Measurements from ENCODE around the gene RAB11FIP5.
"Not testable (repeated sequence)": the region's sequence is repeated elsewhere in the genome, so short reads cannot be mapped to it uniquely, and the experiment has no call there.

RAB11FIP5 gene, protein sequence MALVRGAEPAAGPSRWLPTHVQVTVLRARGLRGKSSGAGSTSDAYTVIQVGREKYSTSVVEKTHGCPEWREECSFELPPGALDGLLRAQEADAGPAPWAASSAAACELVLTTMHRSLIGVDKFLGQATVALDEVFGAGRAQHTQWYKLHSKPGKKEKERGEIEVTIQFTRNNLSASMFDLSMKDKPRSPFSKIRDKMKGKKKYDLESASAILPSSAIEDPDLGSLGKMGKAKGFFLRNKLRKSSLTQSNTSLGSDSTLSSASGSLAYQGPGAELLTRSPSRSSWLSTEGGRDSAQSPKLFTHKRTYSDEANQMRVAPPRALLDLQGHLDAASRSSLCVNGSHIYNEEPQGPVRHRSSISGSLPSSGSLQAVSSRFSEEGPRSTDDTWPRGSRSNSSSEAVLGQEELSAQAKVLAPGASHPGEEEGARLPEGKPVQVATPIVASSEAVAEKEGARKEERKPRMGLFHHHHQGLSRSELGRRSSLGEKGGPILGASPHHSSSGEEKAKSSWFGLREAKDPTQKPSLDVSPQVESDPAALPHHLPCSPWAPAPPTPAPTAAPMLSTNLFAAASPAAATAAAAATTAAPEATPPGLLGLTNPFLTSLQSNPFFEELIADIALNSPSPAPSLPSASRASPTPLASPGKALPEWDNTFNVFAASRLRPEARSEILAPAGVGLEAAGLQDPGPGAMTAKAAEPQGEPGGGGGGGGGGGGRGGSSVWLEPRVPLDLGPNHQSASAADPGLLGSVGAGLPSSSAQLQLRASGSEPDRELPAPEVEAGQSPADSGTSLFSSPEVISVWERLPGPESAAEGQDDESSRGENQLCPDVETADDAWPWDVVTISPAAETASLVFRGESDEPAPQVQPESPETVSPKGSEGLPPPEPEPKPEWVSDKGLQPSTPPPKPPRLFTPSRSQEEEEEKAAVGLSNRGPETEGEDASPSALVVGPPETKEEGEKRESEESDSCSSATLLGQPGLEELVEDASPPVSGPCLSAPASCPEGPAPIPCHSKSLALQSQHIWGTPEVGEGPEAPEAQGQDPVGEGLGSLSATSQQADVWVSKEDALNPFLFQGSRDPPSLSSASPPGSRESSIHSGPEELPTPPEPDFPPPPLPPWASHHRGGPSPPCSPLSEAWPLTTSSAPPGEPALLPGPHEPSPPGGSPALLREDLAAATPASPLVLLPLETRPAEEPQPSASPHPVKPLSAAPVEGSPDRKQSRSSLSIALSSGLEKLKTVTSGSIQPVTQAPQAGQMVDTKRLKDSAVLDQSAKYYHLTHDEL (N-terminal part only)

DNA sequence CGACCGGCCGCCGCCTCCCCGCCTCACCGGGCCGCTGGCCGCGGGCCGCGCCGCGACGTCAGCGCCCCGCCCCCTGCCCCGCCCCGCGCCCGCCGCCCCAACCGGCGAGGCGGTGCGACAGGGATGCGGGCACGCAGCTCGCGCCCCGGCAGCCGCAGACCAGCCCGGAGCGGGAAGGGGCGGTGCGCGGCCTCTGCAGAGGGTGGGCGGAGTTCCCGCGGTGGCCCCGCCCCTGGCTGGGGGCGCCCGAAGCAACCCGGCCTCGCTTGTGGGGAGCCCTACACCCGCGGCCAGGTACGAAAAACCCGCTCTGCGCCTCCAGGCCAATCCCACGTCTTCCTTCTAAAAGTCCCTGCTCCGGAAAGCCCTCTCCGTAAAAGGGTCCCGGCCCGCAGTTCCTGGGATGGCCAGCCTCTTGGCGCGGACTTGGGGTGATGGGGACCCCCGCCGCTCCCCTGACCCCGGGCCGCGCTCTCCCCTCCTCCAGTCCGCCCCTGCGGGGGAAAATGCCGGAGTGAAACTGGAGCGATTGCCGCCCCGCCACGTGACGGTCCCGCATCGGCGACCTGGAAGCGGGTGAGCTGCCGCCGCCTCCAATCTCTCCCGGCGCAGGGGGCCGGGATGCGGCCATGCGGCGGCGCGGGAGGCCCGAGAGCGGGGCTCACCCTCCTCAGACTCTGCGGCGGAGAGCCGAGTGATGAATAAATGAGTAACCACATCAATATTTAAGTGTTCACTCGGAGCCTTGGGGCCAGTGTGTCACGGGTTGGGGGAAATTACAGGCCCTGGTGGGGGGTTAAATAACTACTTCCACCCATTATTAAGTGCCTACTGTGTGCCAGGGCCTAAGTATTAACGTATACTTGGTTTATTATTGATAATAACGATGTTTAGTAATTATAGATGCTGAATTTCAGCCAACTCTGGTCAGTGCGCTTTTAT is at the start of gene RAB11FIP5:
TSS of gene RAB11FIP5 (minus strand) at position 36 of the 942 bp plus-strand sequence. CDS start 171 bp downstream, outside the sequence.
- peak; percentile 81 for DNase-seq (ENCODE audit: low spot score)

DNA sequence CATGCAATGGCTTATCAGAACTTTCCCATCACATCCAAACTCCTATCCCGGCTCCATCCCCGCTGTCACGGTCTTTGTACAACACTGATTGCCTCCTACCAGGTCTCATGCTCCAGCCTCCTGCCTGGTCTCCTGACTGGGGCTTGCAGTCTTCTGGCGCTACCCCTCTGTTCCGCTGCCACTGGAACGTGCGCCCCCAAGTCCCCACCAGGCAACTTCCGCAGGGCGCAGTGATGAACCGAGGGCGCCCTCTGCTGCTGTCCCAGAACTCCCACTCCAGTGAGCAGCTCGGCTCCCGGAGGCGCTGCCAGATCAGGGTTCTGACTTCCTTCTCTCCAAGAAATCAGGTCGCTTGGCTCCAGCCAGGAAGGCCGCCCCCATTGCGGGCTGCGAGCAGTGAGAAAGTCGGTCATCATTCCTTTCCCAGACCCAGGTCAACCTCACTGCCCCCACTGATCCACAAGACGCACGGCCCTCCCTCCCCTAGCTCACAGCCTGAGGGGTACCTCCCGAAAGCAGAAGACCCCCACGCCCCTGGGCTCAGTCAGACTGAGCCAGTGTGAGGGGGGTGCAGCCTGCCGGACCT is 43.9 kb upstream of the RAB11FIP5 start:
- peak; percentile 23 for DNase-seq (ENCODE audit: low spot score)

DNA sequence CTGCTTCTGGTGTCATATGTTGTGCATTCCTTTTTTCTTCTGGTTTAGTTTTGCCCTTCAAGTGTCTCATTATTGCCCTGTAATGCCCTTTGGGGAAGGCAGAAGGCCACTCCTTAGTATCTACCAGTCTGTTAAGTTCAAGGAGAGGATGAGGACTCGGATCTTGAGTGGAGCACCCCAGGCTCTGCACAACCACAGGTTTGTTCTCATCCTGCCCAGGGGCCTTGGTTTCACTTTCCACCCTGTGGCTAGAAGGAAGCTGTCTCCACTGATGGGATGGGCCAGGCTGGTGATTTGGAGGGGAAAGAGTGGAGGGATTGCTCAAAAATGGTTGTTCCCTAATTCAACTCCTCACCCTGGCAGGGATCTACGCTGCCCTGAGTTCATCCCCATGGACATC is 30.2 kb upstream of the RAB11FIP5 start:
- DNase-seq (ENCODE audit: low spot score) = no peak

DNA sequence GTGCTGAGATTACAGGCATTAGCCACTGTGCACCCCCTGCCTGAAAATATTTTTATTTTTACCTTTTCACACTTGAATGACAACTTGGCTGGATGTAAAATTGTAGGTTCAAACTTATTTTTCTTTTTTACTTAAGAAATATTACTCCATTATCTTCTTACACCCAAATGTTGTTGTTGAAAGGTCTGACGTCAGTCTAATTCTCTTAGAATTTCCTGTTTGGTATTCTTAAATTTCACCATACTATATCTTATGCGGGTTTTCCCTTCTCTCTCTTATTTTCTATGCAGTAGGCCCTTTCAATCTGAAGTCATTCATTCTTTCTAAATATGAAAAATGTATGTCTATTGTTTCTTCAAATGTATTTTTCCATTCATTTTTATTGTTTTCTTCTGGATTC is 29.1 kb upstream of the RAB11FIP5 start:
- no peak for DNase-seq (ENCODE audit: low spot score)

DNA sequence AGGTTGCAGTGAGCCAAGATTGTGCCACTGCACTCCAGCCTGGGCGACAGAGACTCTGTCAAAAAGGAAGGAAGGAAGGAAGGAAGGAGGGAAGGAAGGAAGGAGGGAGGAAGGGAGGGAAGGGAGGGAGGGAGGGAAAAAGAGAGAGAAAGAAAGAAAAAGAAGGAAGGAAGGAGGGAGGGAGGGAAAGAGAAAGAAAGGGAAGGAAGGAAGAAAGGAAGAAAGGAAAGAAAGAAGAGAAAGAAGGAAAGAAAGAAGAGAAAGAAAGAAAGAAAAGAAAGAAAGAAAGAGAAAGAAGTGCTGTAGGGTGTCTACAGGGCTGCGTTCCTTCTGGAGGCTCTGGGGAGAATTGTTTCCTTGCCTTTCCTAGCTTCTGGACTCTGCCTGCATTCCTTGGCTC is 22.5 kb upstream of the RAB11FIP5 start:
- DNase-seq (ENCODE audit: low spot score) = no peak

DNA sequence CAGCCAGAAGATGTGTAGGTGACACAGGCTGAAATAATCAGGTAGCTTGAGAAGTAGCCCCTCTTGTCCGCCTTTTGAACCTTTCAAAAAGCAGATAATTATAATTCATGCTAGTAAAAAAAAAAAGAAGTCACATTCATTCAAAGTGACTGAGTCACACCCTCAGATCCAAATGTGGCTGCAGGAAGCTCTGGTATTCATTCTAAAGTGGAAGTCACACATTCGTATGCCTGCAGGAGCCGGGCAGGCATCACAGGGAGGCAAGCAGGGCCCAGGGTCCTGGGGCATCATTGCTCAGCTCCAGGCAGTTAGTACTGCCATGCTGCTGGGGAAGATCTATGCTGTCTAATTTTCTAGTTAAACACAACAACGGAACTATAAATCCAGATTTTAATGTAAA is 21.7 kb upstream of the RAB11FIP5 start:
- no peak for DNase-seq (ENCODE audit: low spot score)

DNA sequence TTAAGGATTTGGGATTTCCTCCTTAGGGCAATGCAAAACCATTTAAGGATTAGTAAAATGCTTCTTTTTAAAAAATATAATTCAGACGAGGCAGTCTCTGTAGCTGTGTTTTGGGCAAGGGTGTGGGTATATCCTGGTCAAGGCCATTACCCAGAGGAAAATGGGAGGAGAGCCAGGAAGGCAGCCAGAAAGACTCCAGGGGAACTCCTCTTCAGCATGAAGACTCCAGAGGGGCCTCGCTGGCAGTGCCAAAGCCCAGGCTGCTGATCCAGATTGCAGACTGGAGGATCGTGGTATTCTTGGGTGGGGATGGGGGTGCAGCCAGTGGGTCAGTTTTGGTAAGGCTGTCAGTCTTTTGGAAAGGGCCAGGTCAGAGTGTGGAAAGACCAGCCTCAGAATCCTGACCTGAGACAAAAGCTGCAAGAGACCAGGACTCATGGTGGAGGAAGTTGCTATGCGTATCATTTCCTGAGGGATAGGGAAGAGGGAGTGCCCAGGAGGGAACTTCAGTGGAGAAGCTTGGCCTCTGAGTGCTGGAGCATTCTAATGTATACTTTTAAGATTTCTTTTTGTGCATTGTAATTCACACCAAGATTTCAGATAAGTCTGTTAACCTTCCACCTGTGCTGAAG is 20.9 kb upstream of the RAB11FIP5 start:
- no peak for DNase-seq (ENCODE audit: low spot score)

DNA sequence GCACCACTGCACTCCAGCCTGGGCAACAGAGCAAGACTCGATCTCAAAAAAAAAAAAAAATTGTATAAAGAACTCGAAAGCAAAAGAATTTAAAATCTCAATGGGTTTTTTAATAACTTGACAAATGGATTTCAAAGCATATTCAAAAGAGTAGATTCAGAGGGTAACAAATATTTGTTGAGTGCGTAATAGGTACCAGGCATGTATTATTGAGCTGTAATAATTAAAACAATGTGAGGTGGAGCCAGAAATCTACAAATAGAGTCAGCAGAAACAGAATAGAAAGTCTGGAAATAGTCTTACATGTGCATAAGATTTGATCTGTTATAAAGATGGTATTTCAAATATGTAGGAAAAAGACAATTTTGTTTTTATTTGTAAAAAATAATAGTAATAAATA is 19.1 kb upstream of the RAB11FIP5 start:
- DNase-seq (ENCODE audit: low spot score) = no peak

DNA sequence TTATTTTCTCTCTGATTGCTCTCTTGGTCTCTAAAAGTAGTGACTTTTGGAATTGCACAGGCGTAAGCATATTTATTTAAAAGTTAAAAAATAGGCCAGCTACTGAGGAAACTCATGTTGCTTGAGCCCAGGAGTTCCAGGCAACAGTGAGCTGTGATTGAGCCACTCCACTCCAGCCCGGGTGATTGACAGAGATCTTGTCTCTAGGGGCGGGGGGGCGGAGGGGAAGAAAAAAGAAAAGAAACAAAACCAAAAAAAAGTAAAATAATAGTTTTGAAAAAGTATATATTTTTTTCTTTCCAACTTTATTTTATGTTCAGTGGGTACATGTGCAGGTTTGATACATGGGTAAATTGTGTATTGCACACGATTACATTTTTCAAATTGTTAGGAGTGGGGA is 18.0 kb upstream of the RAB11FIP5 start:
- no peak for DNase-seq (ENCODE audit: low spot score)

DNA sequence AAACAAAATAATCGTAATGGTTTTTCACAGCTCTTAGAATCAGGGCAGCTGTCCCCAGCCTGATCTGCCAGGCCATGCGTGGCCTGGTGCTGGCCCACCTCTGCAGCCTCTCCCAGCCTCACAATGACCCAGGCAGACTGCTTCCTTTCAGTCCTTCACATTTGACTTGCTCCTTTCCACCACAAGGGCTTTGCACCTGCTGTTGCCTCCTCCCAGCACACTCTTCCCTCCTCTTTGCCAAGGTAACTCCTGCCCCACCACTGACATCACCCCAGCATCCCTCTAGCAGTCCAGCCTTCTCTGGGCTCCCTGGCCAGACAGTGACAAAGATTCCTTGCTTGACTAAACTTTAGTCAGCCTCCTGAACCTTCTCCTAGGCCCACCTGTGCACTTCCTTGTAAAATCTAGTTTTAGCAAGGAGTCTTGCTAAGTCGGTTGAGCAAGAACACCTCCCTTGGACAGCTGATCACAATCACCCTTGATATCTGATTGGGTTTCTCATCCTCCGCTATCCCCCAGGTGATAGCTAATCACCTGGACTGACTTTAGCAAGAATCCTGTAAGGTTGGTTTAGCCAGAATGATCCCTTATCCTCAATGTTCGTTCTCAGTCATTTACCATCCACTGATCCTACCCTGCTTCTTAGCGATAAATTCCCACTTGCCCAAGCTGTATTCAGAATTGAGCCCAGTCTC is 16.2 kb upstream of the RAB11FIP5 start:
- no peak for DNase-seq (ENCODE audit: low spot score)

DNA sequence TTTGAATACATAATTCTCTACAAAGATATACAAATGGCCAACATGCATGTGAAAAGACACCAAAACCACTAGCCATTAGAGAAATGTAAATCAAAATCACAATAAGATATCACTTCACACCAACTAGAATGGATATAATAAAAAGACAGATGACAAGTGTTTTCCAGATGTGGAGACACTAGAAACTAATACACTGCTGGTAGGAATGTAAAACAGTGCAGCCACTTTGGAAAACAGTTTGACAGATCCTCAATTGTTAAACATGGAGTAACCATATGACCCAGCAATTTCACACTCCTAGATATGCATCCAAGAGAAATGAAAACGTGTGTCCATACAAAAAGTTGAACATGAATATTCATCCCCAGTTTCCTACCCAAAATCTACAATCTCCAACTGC is 9.8 kb upstream of the RAB11FIP5 start:
- DNase-seq (ENCODE audit: low spot score) = no peak

DNA sequence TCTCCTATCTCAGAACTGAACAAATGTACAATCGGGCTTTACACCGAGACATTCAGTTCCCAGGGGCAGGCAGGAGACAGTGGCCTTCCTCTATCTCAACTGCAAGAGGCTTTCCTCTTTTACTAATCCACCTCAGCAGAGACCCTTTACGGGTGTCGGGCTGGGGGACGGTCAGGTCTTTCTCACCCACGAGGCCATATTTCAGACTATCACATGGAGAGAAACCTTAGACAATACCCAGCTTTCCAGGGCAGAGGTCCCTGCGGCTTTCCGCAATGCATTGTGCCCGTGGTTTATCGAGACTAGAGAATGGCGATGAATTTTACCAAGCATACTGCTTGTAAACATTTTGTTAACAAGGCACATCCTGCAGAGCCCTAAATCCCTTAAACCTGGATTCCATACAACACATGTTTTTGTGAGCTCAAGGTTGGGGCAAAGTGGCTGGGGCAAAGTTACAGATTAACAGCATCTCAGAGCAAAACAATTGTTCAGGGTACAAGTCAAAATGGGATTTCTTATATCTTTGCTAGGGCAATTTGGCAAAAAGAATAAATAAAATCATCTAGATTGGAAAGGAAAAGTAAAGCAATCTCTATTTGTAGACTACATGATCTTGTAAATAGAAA is 7.0 kb upstream of the RAB11FIP5 start:
- DNase-seq (ENCODE audit: low spot score) = not testable (repeated sequence)

DNA sequence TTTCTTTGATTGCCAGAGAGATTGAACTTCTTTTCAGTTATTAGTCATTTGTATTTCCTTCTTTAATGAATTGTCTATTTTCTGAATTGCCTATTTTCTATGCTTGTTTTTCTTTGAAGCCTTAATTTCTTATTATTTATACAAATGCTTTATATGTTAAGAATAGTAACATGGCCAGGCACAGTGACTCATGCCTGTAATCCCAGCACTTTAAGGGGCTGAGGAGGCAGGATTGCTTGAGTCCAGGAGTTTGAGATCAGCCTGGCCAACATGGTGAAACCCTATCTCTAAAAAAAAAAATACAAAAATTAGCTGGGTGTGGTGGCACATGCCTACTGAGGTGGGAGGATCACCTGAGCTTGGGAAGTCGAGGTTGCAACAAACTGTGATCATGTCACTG is 4.7 kb upstream of the RAB11FIP5 start:
- no peak for DNase-seq (ENCODE audit: low spot score)

DNA sequence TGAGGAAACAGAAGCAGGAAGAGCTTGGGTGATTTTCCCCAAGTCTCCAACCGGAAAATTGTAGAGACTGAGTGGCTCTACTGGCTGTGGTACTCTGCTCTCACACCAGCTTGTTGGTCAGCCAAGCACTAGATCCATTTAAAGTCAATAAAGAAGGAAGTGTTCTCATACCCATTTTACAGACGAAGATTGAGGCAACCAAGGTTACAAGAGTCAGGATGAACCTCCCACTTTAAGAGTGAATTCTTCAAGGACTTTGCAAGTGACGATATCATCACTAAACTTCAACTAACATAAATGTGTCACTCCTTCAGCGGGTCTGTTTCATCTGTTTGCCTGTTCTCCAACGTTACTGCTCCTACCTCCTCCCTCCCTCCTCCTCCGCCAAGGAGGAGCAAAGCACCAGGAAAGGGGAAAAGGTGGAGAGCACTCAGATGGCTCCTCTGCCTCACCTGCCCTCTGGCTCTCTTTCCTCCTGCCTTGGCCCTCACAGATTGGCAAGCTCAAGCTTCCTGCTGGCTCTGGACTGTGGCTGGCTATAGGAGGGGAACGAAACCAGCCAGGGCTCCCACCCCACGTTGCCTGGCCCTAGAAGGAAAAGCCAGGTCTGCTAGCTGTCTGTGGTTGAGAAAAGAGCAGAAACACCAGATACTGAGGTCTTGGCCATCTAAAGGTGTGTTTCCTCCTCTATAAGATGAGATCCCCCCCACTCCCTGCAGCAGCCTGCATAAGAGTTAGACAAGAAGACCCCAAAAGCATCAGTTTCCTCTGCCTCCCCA is 3.6 kb upstream of the RAB11FIP5 start:
- DNase-seq (ENCODE audit: low spot score) = no peak

DNA sequence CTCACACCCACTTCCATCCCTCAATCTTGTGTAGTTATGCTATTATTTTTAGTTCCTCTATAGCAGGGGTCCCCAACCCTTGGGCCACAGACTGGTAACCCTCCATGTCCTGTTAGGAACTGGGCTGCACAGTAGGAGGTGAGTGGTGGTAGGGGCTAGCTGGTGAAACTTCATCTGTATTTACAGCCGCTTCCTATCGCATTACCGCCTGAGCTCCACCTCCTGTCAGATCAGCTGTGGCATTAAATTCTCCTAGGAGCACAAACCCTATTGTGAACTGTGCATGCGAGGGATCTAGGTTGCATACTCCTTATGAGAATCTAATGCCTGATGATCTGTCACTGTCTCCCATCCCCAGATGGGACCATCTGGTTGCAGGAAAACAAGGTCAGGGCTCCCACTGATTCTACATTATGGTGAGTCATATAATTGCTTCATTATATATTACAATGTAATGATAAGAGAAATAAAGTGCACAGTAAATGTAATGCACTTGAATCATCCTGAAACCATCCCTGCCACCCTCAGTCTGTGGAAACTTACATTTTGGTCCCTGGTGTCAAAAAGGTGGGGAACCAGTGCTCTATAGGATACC is 1.6 kb upstream of the RAB11FIP5 start:
- no peak for DNase-seq (ENCODE audit: low spot score)

DNA sequence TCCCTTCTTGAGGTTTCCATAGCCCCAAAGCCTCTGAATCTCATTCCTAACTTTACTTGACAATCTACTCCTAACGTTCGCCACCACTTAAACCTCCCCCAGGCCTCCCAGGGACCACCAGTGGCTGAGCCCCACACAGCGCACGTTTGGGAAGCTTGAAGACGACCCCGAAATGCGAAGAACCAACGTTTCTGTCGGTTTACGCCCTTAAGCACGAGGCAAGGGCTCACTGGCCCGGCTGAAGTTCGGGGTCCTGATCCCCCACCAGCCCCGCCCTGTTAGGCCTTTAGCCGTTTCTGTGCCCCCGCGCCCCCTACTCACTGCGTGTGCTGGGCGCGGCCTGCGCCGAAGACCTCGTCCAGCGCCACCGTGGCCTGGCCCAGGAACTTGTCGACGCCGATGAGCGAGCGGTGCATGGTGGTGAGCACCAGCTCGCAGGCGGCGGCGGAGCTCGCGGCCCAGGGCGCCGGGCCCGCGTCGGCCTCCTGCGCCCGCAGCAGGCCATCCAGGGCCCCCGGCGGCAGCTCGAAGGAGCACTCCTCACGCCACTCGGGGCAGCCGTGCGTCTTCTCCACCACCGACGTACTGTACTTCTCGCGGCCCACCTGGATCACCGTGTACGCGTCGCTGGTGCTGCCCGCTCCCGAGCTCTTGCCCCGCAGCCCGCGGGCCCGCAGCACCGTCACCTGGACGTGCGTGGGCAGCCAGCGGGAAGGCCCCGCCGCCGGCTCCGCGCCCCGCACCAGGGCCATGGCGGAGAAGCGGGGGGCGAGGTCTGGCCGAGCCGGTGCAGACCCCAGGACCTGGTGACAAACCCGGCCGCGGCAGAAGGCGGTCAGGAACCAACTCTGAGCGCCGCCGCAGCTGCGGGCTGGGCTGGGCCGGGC is 479 bp downstream of the RAB11FIP5 start:
- DNase-seq (ENCODE audit: low spot score) = peak; percentile 11
